ENCODE results near the gene MACF1. TPM values are rescaled to one million over a fixed set of nuclear protein-coding genes. Genes with fewer than 3 reads are reported as not detected.

The MACF1 gene
- total and polyA plus RNA-seq, 2 of the 13 experiments (the other 11 are each of a cell fraction or from before 2014, with no cell fraction given) = 36.7 to 65.4 TPM

DNA sequence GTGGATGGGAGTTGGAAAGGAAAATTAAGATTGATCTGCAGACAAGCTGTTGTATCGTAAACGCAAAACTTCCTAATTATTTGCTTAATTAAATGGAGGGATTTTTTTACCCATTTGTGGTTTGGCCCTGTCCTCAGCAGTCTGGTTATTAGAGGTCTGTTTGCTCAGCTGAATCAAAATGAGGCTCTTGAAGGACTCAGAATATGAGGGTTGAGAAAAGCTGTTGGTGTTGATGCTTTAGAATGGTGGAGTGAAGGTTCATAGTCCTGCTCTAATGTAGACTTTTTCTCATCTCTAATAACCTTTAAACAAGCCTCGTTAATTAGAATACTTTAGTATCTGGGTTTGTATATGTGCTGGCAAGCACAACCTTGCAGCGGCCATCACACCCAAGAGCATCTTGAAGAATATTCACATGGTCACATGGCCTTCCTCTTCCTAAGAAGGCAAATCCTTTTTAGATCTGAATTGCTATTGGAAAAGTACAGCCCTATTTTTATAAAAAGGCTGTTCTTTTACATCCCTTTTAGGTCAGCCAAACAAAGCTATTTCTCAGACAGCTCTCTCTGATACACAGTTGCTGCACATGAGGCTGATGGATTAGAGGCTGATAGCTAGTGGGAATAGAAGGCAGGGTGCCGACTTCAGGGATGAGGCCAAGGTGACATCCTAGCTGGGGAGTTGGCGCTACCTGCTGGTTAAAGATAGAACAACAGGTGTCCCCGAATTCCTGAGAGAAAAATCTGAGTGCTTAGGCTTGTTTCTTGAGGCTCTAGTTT, 53.8 kb downstream of the MACF1 start (continued):
- TF ChIP-seq, protein P1, sequence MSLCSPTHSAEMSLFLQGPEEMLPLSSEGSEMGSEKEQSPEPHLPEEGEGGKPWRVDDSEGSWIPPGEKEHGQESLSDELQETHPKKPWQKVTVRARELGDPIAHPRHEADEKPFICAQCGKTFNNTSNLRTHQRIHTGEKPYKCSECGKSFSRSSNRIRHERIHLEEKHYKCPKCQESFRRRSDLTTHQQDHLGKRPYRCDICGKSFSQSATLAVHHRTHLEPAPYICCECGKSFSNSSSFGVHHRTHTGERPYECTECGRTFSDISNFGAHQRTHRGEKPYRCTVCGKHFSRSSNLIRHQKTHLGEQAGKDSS (CRISPR knock-in tag; IDR thresholded peaks at IDR 0.05; ENCODE audit: borderline replicate concordance, low read depth) = no peak
- TF ChIP-seq SMAD3 (CRISPR knock-in tag; IDR thresholded peaks at IDR 0.05) (no peak), ZBTB3 (CRISPR knock-in tag; IDR thresholded peaks at IDR 0.05; ENCODE audit: borderline replicate concordance, low read depth) (no peak), ZNF205 (CRISPR knock-in tag; IDR thresholded peaks at IDR 0.05) (0 out of 2 replicates have a peak, but pooled peaks have one; percentile 21), ZFY (CRISPR knock-in tag; IDR thresholded peaks at IDR 0.05) (no peak), SPEN (CRISPR knock-in tag; IDR thresholded peaks at IDR 0.05; ENCODE audit: low read depth) (no peak), ZNF263 (CRISPR knock-in tag; IDR thresholded peaks at IDR 0.05) (0 out of 2 replicates have a peak, but pooled peaks have one; percentile 30), HHEX (CRISPR knock-in tag; IDR thresholded peaks at IDR 0.05) (no peak), RAD21 (CRISPR knock-in tag; IDR thresholded peaks at IDR 0.05) (peak; percentile 90), KDM6A (CRISPR knock-in tag; IDR thresholded peaks at IDR 0.05; ENCODE audit: low read depth) (no peak), ZNF768 (CRISPR knock-in tag; IDR thresholded peaks at IDR 0.05) (no peak), ZNF598 (CRISPR knock-in tag; IDR thresholded peaks at IDR 0.05; ENCODE audit: borderline replicate concordance) (no peak), STAG1 (CRISPR knock-in tag; IDR thresholded peaks at IDR 0.05) (peak; percentile 95), ZNF354B (CRISPR knock-in tag; IDR thresholded peaks at IDR 0.05) (no peak), ISL2 (CRISPR knock-in tag; IDR thresholded peaks at IDR 0.05) (0 out of 2 replicates have a peak, but pooled peaks have one; percentile 18), EHMT2 (IDR thresholded peaks at IDR 0.05; ENCODE audit: borderline replicate concordance, low read depth, low read length) (no peak)
- TF ChIP-seq, protein P2, sequence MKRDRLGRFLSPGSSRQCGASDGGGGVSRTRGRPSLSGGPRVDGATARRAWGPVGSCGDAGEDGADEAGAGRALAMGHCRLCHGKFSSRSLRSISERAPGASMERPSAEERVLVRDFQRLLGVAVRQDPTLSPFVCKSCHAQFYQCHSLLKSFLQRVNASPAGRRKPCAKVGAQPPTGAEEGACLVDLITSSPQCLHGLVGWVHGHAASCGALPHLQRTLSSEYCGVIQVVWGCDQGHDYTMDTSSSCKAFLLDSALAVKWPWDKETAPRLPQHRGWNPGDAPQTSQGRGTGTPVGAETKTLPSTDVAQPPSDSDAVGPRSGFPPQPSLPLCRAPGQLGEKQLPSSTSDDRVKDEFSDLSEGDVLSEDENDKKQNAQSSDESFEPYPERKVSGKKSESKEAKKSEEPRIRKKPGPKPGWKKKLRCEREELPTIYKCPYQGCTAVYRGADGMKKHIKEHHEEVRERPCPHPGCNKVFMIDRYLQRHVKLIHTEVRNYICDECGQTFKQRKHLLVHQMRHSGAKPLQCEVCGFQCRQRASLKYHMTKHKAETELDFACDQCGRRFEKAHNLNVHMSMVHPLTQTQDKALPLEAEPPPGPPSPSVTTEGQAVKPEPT (CRISPR knock-in tag; IDR thresholded peaks at IDR 0.05; ENCODE audit: low read depth) = no peak
- TF ChIP-seq, protein P3, sequence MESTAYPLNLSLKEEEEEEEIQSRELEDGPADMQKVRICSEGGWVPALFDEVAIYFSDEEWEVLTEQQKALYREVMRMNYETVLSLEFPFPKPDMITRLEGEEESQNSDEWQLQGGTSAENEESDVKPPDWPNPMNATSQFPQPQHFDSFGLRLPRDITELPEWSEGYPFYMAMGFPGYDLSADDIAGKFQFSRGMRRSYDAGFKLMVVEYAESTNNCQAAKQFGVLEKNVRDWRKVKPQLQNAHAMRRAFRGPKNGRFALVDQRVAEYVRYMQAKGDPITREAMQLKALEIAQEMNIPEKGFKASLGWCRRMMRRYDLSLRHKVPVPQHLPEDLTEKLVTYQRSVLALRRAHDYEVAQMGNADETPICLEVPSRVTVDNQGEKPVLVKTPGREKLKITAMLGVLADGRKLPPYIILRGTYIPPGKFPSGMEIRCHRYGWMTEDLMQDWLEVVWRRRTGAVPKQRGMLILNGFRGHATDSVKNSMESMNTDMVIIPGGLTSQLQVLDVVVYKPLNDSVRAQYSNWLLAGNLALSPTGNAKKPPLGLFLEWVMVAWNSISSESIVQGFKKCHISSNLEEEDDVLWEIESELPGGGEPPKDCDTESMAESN (CRISPR knock-in tag; conservative IDR thresholded peaks at IDR 0.05) = no peak
- TF ChIP-seq, protein P4, sequence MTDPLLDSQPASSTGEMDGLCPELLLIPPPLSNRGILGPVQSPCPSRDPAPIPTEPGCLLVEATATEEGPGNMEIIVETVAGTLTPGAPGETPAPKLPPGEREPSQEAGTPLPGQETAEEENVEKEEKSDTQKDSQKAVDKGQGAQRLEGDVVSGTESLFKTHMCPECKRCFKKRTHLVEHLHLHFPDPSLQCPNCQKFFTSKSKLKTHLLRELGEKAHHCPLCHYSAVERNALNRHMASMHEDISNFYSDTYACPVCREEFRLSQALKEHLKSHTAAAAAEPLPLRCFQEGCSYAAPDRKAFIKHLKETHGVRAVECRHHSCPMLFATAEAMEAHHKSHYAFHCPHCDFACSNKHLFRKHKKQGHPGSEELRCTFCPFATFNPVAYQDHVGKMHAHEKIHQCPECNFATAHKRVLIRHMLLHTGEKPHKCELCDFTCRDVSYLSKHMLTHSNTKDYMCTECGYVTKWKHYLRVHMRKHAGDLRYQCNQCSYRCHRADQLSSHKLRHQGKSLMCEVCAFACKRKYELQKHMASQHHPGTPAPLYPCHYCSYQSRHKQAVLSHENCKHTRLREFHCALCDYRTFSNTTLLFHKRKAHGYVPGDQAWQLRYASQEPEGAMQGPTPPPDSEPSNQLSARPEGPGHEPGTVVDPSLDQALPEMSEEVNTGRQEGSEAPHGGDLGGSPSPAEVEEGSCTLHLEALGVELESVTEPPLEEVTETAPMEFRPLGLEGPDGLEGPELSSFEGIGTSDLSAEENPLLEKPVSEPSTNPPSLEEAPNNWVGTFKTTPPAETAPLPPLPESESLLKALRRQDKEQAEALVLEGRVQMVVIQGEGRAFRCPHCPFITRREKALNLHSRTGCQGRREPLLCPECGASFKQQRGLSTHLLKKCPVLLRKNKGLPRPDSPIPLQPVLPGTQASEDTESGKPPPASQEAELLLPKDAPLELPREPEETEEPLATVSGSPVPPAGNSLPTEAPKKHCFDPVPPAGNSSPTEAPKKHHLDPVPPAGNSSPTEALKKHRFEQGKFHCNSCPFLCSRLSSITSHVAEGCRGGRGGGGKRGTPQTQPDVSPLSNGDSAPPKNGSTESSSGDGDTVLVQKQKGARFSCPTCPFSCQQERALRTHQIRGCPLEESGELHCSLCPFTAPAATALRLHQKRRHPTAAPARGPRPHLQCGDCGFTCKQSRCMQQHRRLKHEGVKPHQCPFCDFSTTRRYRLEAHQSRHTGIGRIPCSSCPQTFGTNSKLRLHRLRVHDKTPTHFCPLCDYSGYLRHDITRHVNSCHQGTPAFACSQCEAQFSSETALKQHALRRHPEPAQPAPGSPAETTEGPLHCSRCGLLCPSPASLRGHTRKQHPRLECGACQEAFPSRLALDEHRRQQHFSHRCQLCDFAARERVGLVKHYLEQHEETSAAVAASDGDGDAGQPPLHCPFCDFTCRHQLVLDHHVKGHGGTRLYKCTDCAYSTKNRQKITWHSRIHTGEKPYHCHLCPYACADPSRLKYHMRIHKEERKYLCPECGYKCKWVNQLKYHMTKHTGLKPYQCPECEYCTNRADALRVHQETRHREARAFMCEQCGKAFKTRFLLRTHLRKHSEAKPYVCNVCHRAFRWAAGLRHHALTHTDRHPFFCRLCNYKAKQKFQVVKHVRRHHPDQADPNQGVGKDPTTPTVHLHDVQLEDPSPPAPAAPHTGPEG (CRISPR knock-in tag; IDR thresholded peaks at IDR 0.05) = no peak

All from HepG2 (cell line).